Stomach smooth muscle (tissue), 2 donors: ENCODE measurements around the gene GUCA2A.

Experiments
- H3K27ac ChIP-seq: one replicate; pipeline ENCODE4 v1.7.0; 2013; ENCODE audit warnings: mild to moderate bottlenecking, low read length, inconsistent platforms
- H3K27me3 ChIP-seq, 2 donors: one replicate each; pipeline ENCODE4 v1.7.0; 2013; ENCODE audit warnings: low read length in 2 of 2; ENCODE audit not compliant: insufficient read depth in 2 of 2, control insufficient read depth in 1 of 2
- H3K36me3 ChIP-seq, 2 donors: one replicate each; pipeline ENCODE4 v1.7.0; 2013; ENCODE audit warnings: low read length in 2 of 2; ENCODE audit not compliant: control insufficient read depth in 2 of 2, insufficient read depth in 2 of 2
- H3K4me1 ChIP-seq: one replicate; pipeline ENCODE4 v1.7.0; 2013; ENCODE audit warnings: low read length; ENCODE audit not compliant: control insufficient read depth, insufficient read depth
- H3K4me3 ChIP-seq, 2 donors: one replicate each; pipeline ENCODE4 v1.7.0; 2013; ENCODE audit warnings: low read length in 2 of 2
- H3K9ac ChIP-seq, 2 donors: one replicate each; pipeline ENCODE4 v1.7.0; 2013; ENCODE audit warnings: low read length in 2 of 2, mild to moderate bottlenecking in 1 of 2
- H3K9me3 ChIP-seq, 2 donors: one replicate each; pipeline ENCODE4 v1.7.0; 2013; ENCODE audit warnings: low read length in 2 of 2; ENCODE audit not compliant: control insufficient read depth in 2 of 2
- donor health status: healthy.
- donor health status: Pancreatic carcinoma.

GUCA2A gene

GRCh38 chr1:42143896-42144710 lies 20.4 kb downstream of the GUCA2A start:
- H3K36me3 ChIP-seq: no peaks in the 10 kb centered on the region
- peaks cover 28 to 42% of the 10 kb centered on the region in 2 donors for H3K27me3 ChIP-seq
- no peak overlapping the region for H3K27ac ChIP-seq
- H3K4me3 ChIP-seq: no peak overlapping the region
- H3K4me1 ChIP-seq: no peaks in the 10 kb centered on the region
- no peak overlapping the region for H3K9ac ChIP-seq
- H3K9me3 ChIP-seq: no peaks in the 10 kb centered on the region

DNA sequence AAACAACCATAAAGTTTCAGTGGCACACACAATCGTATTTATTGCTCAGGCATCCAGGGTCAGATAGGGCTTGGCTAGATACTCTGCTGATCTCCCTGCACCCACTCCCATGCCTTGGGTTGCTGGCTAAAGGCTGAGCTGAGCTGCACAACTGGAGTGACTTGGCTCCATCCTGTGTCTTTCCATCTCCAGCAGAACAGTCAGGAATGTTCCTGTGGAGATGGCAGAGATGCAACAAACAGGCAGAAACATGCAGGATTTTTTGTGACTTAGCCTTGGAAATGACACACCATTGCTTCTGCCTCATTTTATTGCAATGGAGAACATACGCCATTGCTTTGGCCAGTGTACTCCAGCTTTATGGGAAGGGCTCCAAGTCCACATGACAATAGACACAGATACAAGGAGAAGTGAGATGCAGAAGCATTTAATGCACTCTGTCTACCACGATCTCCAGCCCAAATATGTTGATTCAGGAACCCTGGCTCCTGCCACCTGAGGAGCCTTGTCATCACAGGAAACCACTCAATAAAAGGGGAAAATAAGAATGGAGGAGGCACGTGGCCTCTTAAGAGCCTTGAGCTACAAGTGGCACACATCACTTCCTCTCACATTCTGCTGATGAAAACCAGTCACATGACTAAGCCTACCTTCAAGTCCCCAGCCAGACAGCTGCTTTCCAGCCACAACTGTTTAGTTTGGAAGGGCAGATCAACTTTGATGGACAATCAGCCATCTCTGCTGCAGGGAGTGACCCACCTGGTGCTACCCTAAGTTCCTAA lies 21.5 kb downstream of the GUCA2A start:
- H3K9me3 ChIP-seq: no peaks in the 10 kb centered on the region
- no peaks in the 10 kb centered on the region for H3K36me3 ChIP-seq
- H3K9ac ChIP-seq: no peak overlapping the region
- H3K4me3 ChIP-seq: no peak overlapping the region
- H3K27me3 ChIP-seq: peaks cover 28 to 42% of the 10 kb centered on the region in 2 donors
- H3K4me1 ChIP-seq: no peaks in the 10 kb centered on the region
- H3K27ac ChIP-seq: no peak overlapping the region

DNA sequence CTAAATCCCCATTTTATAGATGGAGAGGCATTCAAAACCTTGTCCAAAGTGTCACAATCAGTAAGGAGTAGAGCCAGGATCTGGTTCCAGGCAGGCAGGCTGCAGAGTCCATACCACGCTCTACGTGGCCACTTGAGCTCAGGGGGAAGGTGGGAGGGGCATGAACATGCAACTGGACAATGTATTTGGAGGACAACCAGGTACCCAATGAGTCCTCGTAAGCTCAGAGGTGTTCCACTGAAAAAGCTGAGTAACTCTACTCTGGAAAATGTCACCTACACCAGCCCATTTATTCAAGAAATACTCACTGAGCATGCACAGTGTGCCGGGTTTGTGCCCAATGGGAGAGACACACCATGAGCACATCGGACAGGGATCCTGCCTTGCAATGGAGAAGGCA lies 22.6 kb downstream of the GUCA2A start:
- H3K27ac ChIP-seq: no peak overlapping the region
- H3K4me1 ChIP-seq: no peaks in the 10 kb centered on the region
- H3K9me3 ChIP-seq: no peaks in the 10 kb centered on the region
- H3K4me3 ChIP-seq: no peak overlapping the region
- no peak overlapping the region for H3K9ac ChIP-seq
- no peaks in the 10 kb centered on the region for H3K36me3 ChIP-seq
- H3K27me3 ChIP-seq: peaks cover 28 to 31% of the 10 kb centered on the region in 2 donors

DNA sequence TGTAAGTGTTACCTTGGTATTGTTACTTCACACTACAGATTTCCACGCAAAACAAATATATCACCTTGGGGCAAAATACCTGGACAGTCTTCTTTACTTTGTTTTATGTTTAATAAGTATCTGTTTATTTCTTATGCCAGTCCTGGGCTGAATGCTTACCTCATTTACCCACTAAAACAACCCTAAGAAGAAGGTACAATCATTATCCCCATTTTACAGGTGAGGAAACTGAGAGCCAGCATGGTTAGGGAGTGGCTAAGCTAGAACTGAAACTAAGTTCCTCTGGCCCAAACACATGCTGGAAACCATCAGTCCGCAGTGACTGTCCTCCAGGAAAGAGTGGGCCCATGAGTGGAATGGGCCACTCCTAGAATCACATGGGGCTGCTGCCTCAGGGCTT lies 24.4 kb downstream of the GUCA2A start:
- Histone ChIP-seq H3K36me3 (no peaks in the 10 kb centered on the region), H3K9me3 (no peaks in the 10 kb centered on the region), H3K4me1 (no peaks in the 10 kb centered on the region), H3K27ac (no peak overlapping the region), H3K4me3 (no peak overlapping the region), H3K9ac (no peak overlapping the region), H3K27me3 (peaks cover 21 to 22% of the 10 kb centered on the region in 2 donors)

- Histone ChIP-seq H3K4me3 (no peak overlapping the region), H3K36me3 (no peaks in the 10 kb centered on the region), H3K4me1 (no peaks in the 10 kb centered on the region), H3K27me3 (peaks cover 17 to 22% of the 10 kb centered on the region in 2 donors), H3K27ac (no peak overlapping the region), H3K9me3 (no peaks in the 10 kb centered on the region), H3K9ac (no peak overlapping the region)
Measured at GRCh38 chr1:42139444-42139843, 25.1 kb downstream of the GUCA2A start.

DNA sequence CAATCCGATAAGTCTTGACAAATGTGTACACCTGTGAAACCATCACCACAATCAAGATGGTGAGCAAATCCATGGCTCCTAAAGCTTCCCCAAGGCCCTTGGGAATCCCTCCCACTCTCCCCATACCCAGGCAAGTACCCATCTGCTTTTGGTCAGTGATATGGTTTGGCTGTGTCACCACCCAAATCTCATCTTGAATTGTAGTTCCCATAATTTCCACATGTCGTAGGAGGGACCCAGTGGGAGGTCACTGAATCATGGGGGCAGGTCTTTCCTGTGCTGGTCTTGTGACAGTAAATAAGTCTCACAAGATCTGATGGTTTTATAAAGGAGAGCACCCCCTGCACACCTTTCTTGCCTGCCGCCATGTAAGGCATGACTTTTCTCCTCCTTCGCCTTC lies 26.0 kb downstream of the GUCA2A start:
- H3K27me3 ChIP-seq: peaks cover 14 to 18% of the 10 kb centered on the region in 2 donors
- no peak overlapping the region for H3K4me3 ChIP-seq
- no peak overlapping the region for H3K27ac ChIP-seq
- H3K4me1 ChIP-seq: no peaks in the 10 kb centered on the region
- no peak overlapping the region for H3K9ac ChIP-seq
- H3K9me3 ChIP-seq: no peaks in the 10 kb centered on the region
- no peaks in the 10 kb centered on the region for H3K36me3 ChIP-seq

- peaks cover 7 to 12% of the 10 kb centered on the region in 2 donors for H3K27me3 ChIP-seq
- no peak overlapping the region for H3K27ac ChIP-seq
- no peaks in the 10 kb centered on the region for H3K9me3 ChIP-seq
- H3K9ac ChIP-seq: no peak overlapping the region
- no peaks in the 10 kb centered on the region for H3K4me1 ChIP-seq
- no peak overlapping the region for H3K4me3 ChIP-seq
- no peaks in the 10 kb centered on the region for H3K36me3 ChIP-seq
Measured at GRCh38 chr1:42137766-42138165, 26.8 kb downstream of the GUCA2A start.

DNA sequence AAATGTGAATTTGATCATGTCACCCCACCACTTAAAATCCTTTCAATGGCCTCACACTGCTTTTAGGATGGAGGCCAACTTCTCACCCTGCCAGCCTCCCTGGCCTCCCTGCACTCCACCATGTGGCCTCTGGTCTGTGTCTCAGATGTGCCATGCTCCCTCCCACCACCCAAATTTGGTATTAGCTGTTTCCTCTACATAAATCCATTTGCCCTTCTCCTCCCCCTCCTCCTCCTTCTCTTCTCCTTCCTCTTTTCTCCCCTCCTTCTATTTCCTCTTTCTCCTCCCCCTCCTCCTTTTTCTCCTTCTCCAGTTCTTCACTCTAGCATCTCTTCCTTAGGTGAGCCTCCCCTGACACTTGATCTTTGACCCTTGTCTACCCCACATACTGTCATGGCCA lies 28.1 kb downstream of the GUCA2A start:
- H3K36me3 ChIP-seq: no peaks in the 10 kb centered on the region
- peaks cover 0 to 9% of the 10 kb centered on the region in 2 donors for H3K27me3 ChIP-seq
- no peaks in the 10 kb centered on the region for H3K4me1 ChIP-seq
- no peaks in the 10 kb centered on the region for H3K9me3 ChIP-seq
- H3K27ac ChIP-seq: no peak overlapping the region
- H3K4me3 ChIP-seq: no peak overlapping the region
- no peak overlapping the region for H3K9ac ChIP-seq

GRCh38 chr1:42135426-42135825 lies 29.1 kb downstream of the GUCA2A start:
- Histone ChIP-seq H3K4me1 (no peaks in the 10 kb centered on the region), H3K9me3 (no peaks in the 10 kb centered on the region), H3K27ac (no peak overlapping the region), H3K36me3 (no peaks in the 10 kb centered on the region), H3K9ac (no peak overlapping the region), H3K27me3 (peaks cover 0 to 9% of the 10 kb centered on the region in 2 donors), H3K4me3 (no peak overlapping the region)

- Histone ChIP-seq H3K4me3 (no peak overlapping the region), H3K9me3 (no peaks in the 10 kb centered on the region)
Measured at GRCh38 chr1:42133809-42134526, 30.6 kb downstream of the GUCA2A start.

More at GRCh38 chr1:42133809-42134526, 30.6 kb downstream of the GUCA2A start:
- no peak overlapping the region for H3K9ac ChIP-seq
- no peaks in the 10 kb centered on the region for H3K4me1 ChIP-seq
- H3K36me3 ChIP-seq: no peaks in the 10 kb centered on the region
- no peak overlapping the region for H3K27ac ChIP-seq
- peaks cover 0 to 7% of the 10 kb centered on the region in 2 donors for H3K27me3 ChIP-seq
